ENCODE measurements around the gene PPP1R13L. TPM values are rescaled to one million over a fixed set of nuclear protein-coding genes. Genes with fewer than 3 reads are reported as not detected.
"Not testable (repeated sequence)": the region's sequence is repeated elsewhere in the genome, so short reads cannot be mapped to it uniquely, and the experiment has no call there.

Gene PPP1R13L
- total and polyA plus RNA-seq, 2 donors (not counting 1 experiment from before 2014, with no cell fraction given), result 3.0 to 5.8 TPM

- Histone ChIP-seq H3K36me3 (ENCODE audit: control insufficient read depth, insufficient read depth, low read length) (peaks cover 21% of the 10 kb centered on the region), H3K27ac (ENCODE audit: insufficient read depth, low read length) (no peak overlapping the region), H3K4me2 (ENCODE audit: extremely low read depth, insufficient read depth, low read length) (no peak overlapping the region), H4K20me1 (ENCODE audit: control insufficient read depth, extremely low read depth, insufficient read depth, low read length) (no peaks in the 10 kb centered on the region), H3K27me3 (ENCODE audit: control insufficient read depth, insufficient read depth, low read length) (no peaks in the 10 kb centered on the region), H3K4me3 (replicated peaks in 1 of 4; ENCODE audit: control extremely low read depth in 1 of 4, insufficient read depth in 1 of 4, low read depth in 3 of 4, low read length in 4 of 4) (no peak overlapping the region), H3K9ac (ENCODE audit: insufficient read depth, low read length) (no peak overlapping the region), H2AFZ (ENCODE audit: low read length) (no peak overlapping the region), H3K4me1 (ENCODE audit: control insufficient read depth, extremely low read depth, insufficient read depth, low read length) (peaks cover 5% of the 10 kb centered on the region), H3K79me2 (ENCODE audit: control insufficient read depth, insufficient read depth, low read length) (peaks cover 11% of the 10 kb centered on the region), H3K9me3 (ENCODE audit: control insufficient read depth, insufficient read depth, low read depth, low read length) (no peaks in the 10 kb centered on the region)
- TF ChIP-seq EZH2 (IDR thresholded peaks at IDR 0.05; ENCODE audit: low read length, missing control alignments), result no peak
- TF ChIP-seq, protein P1, sequence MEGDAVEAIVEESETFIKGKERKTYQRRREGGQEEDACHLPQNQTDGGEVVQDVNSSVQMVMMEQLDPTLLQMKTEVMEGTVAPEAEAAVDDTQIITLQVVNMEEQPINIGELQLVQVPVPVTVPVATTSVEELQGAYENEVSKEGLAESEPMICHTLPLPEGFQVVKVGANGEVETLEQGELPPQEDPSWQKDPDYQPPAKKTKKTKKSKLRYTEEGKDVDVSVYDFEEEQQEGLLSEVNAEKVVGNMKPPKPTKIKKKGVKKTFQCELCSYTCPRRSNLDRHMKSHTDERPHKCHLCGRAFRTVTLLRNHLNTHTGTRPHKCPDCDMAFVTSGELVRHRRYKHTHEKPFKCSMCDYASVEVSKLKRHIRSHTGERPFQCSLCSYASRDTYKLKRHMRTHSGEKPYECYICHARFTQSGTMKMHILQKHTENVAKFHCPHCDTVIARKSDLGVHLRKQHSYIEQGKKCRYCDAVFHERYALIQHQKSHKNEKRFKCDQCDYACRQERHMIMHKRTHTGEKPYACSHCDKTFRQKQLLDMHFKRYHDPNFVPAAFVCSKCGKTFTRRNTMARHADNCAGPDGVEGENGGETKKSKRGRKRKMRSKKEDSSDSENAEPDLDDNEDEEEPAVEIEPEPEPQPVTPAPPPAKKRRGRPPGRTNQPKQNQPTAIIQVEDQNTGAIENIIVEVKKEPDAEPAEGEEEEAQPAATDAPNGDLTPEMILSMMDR (conservative IDR thresholded peaks at IDR 0.05 in 1 of 2, IDR thresholded peaks at IDR 0.05 in 1 of 2; ENCODE audit: low read depth in 1 of 2, low read length in 2 of 2), result no peak
- DNase-seq (ENCODE audit: low read depth in 2 of 2), result no peak
These were observed 12.3 kb upstream of the PPP1R13L start for GRCh38 chr19:45417151-45417550.

- H3K27ac ChIP-seq (ENCODE audit: insufficient read depth, low read length), result no peak overlapping the region
- DNase-seq (ENCODE audit: low read depth in 2 of 2), result no peak
- no peak overlapping the region for H3K4me3 ChIP-seq (replicated peaks in 1 of 4; ENCODE audit: control extremely low read depth in 1 of 4, insufficient read depth in 1 of 4, low read depth in 3 of 4, low read length in 4 of 4)
- no peaks in the 10 kb centered on the region for H3K9me3 ChIP-seq (ENCODE audit: control insufficient read depth, insufficient read depth, low read depth, low read length)
- H3K9ac ChIP-seq (ENCODE audit: insufficient read depth, low read length), result no peak overlapping the region
- TF ChIP-seq EZH2 (IDR thresholded peaks at IDR 0.05; ENCODE audit: low read length, missing control alignments), result no peak
- TF ChIP-seq, protein P1 (conservative IDR thresholded peaks at IDR 0.05 in 1 of 2, IDR thresholded peaks at IDR 0.05 in 1 of 2; ENCODE audit: low read depth in 1 of 2, low read length in 2 of 2), result no peak
- no peaks in the 10 kb centered on the region for H3K79me2 ChIP-seq (ENCODE audit: control insufficient read depth, insufficient read depth, low read length)
- H2AFZ ChIP-seq (ENCODE audit: low read length), result no peak overlapping the region
- H3K36me3 ChIP-seq (ENCODE audit: control insufficient read depth, insufficient read depth, low read length), result peaks cover 15% of the 10 kb centered on the region
- peaks cover 2% of the 10 kb centered on the region for H3K4me1 ChIP-seq (ENCODE audit: control insufficient read depth, extremely low read depth, insufficient read depth, low read length)
- no peaks in the 10 kb centered on the region for H3K27me3 ChIP-seq (ENCODE audit: control insufficient read depth, insufficient read depth, low read length)
- no peaks in the 10 kb centered on the region for H4K20me1 ChIP-seq (ENCODE audit: control insufficient read depth, extremely low read depth, insufficient read depth, low read length)
- no peak overlapping the region for H3K4me2 ChIP-seq (ENCODE audit: extremely low read depth, insufficient read depth, low read length)
These were observed 9.6 kb upstream of the PPP1R13L start for GRCh38 chr19:45414468-45414867.

DNA sequence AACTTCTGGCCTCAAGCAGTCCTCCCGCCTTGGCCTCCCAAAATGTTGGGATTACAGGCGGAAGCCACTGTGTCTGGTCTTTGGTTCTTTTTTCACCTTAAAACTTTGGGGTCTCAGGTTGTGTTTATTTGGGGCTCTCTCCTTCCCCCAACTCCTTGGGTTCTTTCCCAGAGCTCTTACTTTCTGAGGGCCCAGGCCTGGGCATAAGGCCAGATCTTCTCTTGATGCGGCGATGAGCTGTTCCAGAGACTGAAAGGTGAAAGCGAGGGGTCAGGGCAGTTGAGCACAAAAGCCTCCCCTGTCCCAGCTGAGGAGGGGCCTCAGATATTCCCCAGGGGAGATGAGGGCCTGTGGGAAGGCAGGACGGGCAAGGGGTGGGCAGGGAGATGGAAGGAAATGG, 8.6 kb upstream of the PPP1R13L start:
- no peak for DNase-seq (ENCODE audit: low read depth in 2 of 2)
- H4K20me1 ChIP-seq (ENCODE audit: control insufficient read depth, extremely low read depth, insufficient read depth, low read length), result no peaks in the 10 kb centered on the region
- no peaks in the 10 kb centered on the region for H3K27me3 ChIP-seq (ENCODE audit: control insufficient read depth, insufficient read depth, low read length)
- H3K9ac ChIP-seq (ENCODE audit: insufficient read depth, low read length), result no peak overlapping the region
- H3K79me2 ChIP-seq (ENCODE audit: control insufficient read depth, insufficient read depth, low read length), result no peaks in the 10 kb centered on the region
- no peak for TF ChIP-seq EZH2 (IDR thresholded peaks at IDR 0.05; ENCODE audit: low read length, missing control alignments)
- TF ChIP-seq, protein P1 (conservative IDR thresholded peaks at IDR 0.05 in 1 of 2, IDR thresholded peaks at IDR 0.05 in 1 of 2; ENCODE audit: low read depth in 1 of 2, low read length in 2 of 2), result no peak
- no peak overlapping the region for H3K27ac ChIP-seq (ENCODE audit: insufficient read depth, low read length)
- H3K4me3 ChIP-seq (replicated peaks in 1 of 4; ENCODE audit: control extremely low read depth in 1 of 4, insufficient read depth in 1 of 4, low read depth in 3 of 4, low read length in 4 of 4), result no peak overlapping the region
- H3K4me1 ChIP-seq (ENCODE audit: control insufficient read depth, extremely low read depth, insufficient read depth, low read length), result peaks cover 2% of the 10 kb centered on the region
- H3K9me3 ChIP-seq (ENCODE audit: control insufficient read depth, insufficient read depth, low read depth, low read length), result no peaks in the 10 kb centered on the region
- peaks cover 13% of the 10 kb centered on the region for H3K36me3 ChIP-seq (ENCODE audit: control insufficient read depth, insufficient read depth, low read length)
- no peak overlapping the region for H3K4me2 ChIP-seq (ENCODE audit: extremely low read depth, insufficient read depth, low read length)
- H2AFZ ChIP-seq (ENCODE audit: low read length), result no peak overlapping the region

DNA sequence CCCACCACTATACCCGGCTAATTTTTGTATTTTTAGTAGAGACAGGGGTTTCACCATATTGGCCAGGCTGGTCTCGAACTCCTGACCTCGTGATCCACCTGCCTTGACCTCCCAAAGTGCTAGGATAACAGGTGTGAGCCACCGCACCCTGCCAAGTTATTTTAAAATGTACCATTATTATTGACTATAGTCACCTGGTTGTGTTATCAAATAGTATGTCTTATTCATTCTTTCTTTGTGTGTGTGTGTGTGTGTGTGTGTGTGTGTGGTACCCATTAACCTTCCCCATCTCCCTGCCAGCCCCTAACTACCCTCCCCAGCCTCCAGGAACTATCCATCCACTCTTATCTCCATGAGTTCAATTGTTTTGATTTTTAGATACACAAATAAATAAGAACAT, 5.5 kb upstream of the PPP1R13L start:
- not testable (repeated sequence) for H3K9ac ChIP-seq (ENCODE audit: insufficient read depth, low read length); H3K27ac ChIP-seq (ENCODE audit: insufficient read depth, low read length); H2AFZ ChIP-seq (ENCODE audit: low read length); H4K20me1 ChIP-seq (ENCODE audit: control insufficient read depth, extremely low read depth, insufficient read depth, low read length); H3K36me3 ChIP-seq (ENCODE audit: control insufficient read depth, insufficient read depth, low read length); DNase-seq (ENCODE audit: low read depth in 2 of 2); H3K9me3 ChIP-seq (ENCODE audit: control insufficient read depth, insufficient read depth, low read depth, low read length); H3K4me1 ChIP-seq (ENCODE audit: control insufficient read depth, extremely low read depth, insufficient read depth, low read length); H3K4me2 ChIP-seq (ENCODE audit: extremely low read depth, insufficient read depth, low read length); H3K79me2 ChIP-seq (ENCODE audit: control insufficient read depth, insufficient read depth, low read length); H3K4me3 ChIP-seq (replicated peaks in 1 of 4; ENCODE audit: control extremely low read depth in 1 of 4, insufficient read depth in 1 of 4, low read depth in 3 of 4, low read length in 4 of 4); H3K27me3 ChIP-seq (ENCODE audit: control insufficient read depth, insufficient read depth, low read length)
